Neutrophil (primary cell): Measurements from ENCODE around the gene DSG4.

Experiments used
- H3K27ac ChIP-seq: fragments of 200-600 bp; sonication (generic); 2 replicates; pipeline ENCODE4 v1.5.1; 2016; ENCODE audit warnings: mild to moderate bottlenecking, moderate library complexity
- H3K27me3 ChIP-seq: fragments of 200-600 bp; sonication (generic); 2 replicates; pipeline ENCODE4 v1.6.0; 2016; ENCODE audit warnings: mild to moderate bottlenecking
- H3K36me3 ChIP-seq: fragments of 200-600 bp; sonication (generic); 2 replicates; pipeline ENCODE4 v1.5.1; 2017
- H3K4me1 ChIP-seq, 2 experiments: fragments of 200-600 bp in 1 of 2; sonication (generic) in 1 of 2; 1 replicate in 1 of 2; 2 replicates in 1 of 2; pipeline versions ENCODE4 v1.5.1 to v1.6.1; 2013 to 2016; ENCODE audit warnings: low read depth in 1 of 2, low read length in 1 of 2, mild to moderate bottlenecking in 1 of 2, moderate library complexity in 1 of 2; ENCODE audit not compliant: control insufficient read depth in 1 of 2, insufficient read depth in 1 of 2
- H3K4me3 ChIP-seq, 2 experiments: fragments of 200-600 bp in 1 of 2; sonication (generic) in 1 of 2; 1 replicate in 1 of 2; 2 replicates in 1 of 2; pipeline ENCODE4 v1.5.1; 2013 to 2016; ENCODE audit warnings: low read depth in 1 of 2, low read length in 1 of 2, mild to moderate bottlenecking in 1 of 2, moderate library complexity in 1 of 2
- H3K9me3 ChIP-seq: fragments of 200-600 bp; sonication (generic); 2 replicates; pipeline ENCODE4 v1.5.1; 2016
- TF ChIP-seq, protein P1 (sequence below): fragments of 200-600 bp; sonication (generic); IDR thresholded peaks from 2 replicates; pipeline ENCODE4 v1.5.1; 2016; ENCODE audit warnings: antibody characterized with exemption

DSG4 gene

DNA sequence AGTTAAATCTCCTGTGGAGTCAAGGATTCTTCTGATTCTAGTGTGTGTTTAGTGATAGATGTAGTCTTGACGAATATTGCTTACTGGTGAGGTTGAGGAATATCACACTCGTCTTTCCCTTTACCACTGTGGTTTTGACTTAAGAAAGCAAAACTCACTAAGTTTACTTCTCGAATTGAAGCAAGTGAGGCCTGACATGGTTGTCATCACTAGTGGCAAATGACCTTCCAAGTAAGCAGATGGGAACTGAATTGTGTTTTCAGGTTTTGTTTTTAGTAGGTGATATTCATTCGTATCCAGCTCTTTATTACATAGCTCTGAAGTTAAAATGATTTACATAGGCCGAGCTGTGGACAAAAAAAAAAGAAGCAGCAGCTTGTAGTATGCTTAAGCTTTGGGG, 20.6 kb upstream of the DSG4 start:
- Histone ChIP-seq H3K27me3 (no peaks in the 10 kb centered on the region), H3K4me1 (no peaks in the 10 kb centered on the region), H3K27ac (no peak overlapping the region), H3K4me3 (no peak overlapping the region), H3K9me3 (no peaks in the 10 kb centered on the region), H3K36me3 (no peaks in the 10 kb centered on the region)
- TF ChIP-seq, protein P1, sequence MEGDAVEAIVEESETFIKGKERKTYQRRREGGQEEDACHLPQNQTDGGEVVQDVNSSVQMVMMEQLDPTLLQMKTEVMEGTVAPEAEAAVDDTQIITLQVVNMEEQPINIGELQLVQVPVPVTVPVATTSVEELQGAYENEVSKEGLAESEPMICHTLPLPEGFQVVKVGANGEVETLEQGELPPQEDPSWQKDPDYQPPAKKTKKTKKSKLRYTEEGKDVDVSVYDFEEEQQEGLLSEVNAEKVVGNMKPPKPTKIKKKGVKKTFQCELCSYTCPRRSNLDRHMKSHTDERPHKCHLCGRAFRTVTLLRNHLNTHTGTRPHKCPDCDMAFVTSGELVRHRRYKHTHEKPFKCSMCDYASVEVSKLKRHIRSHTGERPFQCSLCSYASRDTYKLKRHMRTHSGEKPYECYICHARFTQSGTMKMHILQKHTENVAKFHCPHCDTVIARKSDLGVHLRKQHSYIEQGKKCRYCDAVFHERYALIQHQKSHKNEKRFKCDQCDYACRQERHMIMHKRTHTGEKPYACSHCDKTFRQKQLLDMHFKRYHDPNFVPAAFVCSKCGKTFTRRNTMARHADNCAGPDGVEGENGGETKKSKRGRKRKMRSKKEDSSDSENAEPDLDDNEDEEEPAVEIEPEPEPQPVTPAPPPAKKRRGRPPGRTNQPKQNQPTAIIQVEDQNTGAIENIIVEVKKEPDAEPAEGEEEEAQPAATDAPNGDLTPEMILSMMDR = no peak

DNA sequence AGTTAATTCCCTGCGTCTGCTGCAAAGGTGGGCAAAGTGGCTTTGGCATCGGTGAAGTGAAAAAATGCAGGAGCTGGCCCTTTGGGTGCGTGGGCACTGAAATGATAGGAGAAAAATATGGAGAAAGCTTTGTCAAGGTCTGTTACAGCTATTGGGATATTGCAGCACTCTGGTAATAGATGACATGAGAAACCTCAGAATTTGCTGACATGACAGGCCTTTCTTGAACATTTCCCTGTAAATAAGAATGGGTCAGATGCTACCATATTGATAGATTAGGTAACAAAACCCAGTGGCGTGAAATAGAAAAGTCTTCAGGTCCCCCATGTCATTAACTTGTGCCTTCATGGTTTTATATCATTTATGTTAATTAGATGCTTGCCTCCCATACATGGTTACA, 12.4 kb upstream of the DSG4 start:
- Histone ChIP-seq H3K27ac (no peak overlapping the region), H3K27me3 (no peaks in the 10 kb centered on the region), H3K36me3 (no peaks in the 10 kb centered on the region), H3K4me3 (no peak overlapping the region), H3K4me1 (no peaks in the 10 kb centered on the region), H3K9me3 (no peaks in the 10 kb centered on the region)
- TF ChIP-seq, protein P1 = no peak

DNA sequence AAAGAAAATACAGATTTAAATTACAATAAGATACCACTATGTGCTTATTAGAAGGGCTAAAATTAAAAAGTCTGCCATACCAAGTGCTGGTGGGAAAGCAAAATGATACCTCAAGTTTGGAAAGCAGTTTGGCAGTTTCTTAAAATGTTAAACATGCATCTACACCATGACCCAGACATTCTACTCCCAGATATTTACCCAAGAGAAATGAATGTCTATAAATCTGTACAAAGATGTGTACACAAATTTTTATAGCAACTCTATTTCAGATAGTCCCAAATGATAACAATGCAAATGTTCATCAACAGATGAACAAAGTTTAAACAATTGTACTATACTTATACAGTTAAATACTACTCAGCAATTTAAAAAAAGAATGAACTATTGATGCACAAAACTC, 7.1 kb upstream of the DSG4 start:
- Histone ChIP-seq H3K27ac (no peak overlapping the region), H3K36me3 (no peaks in the 10 kb centered on the region), H3K4me1 (no peaks in the 10 kb centered on the region), H3K27me3 (peaks cover 3% of the 10 kb centered on the region), H3K4me3 (no peak overlapping the region), H3K9me3 (no peaks in the 10 kb centered on the region)
- TF ChIP-seq, protein P1 = no peak

DNA sequence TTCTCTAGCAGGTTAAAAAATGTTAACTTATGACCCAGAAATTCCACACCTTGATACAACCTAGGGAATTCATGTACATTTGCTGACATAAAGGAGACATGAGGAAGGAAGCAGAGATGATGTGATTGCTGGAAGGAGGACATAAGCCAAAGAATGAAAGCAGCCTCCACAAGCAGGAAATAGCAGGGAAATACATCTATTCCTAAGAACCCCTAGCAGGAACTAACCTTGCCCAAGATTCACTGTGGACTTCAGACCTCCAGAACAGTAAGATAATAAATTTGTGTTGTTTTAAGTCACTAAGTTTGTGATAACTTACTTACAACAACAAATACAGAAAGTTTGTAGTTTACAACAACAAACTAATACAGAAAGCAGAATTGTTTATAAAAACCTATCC, 4.6 kb upstream of the DSG4 start:
- TF ChIP-seq, protein P1 = no peak
- H3K27ac ChIP-seq = no peak overlapping the region
- H3K4me1 ChIP-seq = no peaks in the 10 kb centered on the region
- no peak overlapping the region for H3K4me3 ChIP-seq
- no peaks in the 10 kb centered on the region for H3K36me3 ChIP-seq
- peaks cover 3% of the 10 kb centered on the region for H3K27me3 ChIP-seq
- no peaks in the 10 kb centered on the region for H3K9me3 ChIP-seq

DNA sequence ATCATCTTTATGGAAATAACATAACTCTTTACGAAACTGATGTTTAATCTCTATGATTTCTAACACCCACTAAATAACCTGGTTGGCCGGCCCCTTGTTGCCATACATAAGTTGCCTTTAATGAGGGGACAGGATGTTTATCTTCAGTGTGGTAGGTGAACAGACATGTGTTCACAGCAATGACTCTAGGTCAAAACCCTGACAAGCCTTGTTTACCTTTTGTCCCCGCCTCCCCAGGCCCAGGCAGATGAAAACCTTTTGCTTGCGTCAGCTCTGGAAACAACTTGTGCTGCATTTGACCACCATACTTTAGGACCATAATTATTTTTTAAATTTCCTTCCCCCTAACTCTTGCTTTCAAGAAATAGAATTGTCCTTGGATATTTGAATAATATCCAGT, 2.9 kb upstream of the DSG4 start:
- no peak overlapping the region for H3K27ac ChIP-seq
- no peak overlapping the region for H3K4me3 ChIP-seq
- H3K36me3 ChIP-seq = no peaks in the 10 kb centered on the region
- peaks cover 3% of the 10 kb centered on the region for H3K27me3 ChIP-seq
- no peaks in the 10 kb centered on the region for H3K4me1 ChIP-seq
- TF ChIP-seq, protein P1 = no peak
- H3K9me3 ChIP-seq = no peaks in the 10 kb centered on the region

DNA sequence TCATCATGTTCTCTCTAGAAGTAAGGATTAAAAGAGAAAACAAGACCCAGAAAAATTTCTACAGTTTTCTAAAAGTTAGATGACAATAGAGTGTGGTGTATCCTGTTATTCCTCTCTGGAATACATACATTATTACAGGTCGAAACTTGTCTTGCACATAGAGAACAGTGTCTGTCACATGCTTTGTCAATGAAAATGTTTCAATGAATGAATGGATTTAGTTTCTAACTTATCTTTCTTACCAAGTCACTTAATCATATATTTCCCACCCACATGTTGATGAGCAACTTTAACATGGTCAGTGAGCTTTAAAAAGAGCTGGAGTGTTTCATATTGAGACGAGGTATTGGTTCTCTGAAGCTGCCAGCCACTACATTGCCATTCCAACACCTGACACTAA, 4.3 kb downstream of the DSG4 start:
- Histone ChIP-seq H3K4me3 (no peak overlapping the region), H3K4me1 (no peaks in the 10 kb centered on the region), H3K36me3 (no peaks in the 10 kb centered on the region), H3K9me3 (no peaks in the 10 kb centered on the region), H3K27ac (no peak overlapping the region), H3K27me3 (peaks cover 11% of the 10 kb centered on the region)
- TF ChIP-seq, protein P1 = no peak
